ENCODE measurements around the gene MAP3K10.

The MAP3K10 gene

GRCh38 chr19:40232479-40232878 lies 41.3 kb downstream of the MAP3K10 start:
- TF ChIP-seq ZNF521 (tag by site-specific recombination; IDR thresholded peaks at IDR 0.05) (no peak), GLIS2 (tag by site-specific recombination; IDR thresholded peaks at IDR 0.05) (peak; percentile 17; the same call in 1 of the 2 replicates), ZFHX2 (tag by site-specific recombination; conservative IDR thresholded peaks at IDR 0.05) (peak; percentile 100), ZNF19 (tag by site-specific recombination; IDR thresholded peaks at IDR 0.05; ENCODE audit: low read depth) (no peak), ZNF600 (tag by site-specific recombination; IDR thresholded peaks at IDR 0.05) (peak; percentile 72), EGR2 (tag by site-specific recombination; IDR thresholded peaks at IDR 0.05; ENCODE audit: low read depth) (peak; percentile 98), KLF1 (tag by site-specific recombination; IDR thresholded peaks at IDR 0.05) (peak; percentile 68), HOXD13 (CRISPR knock-in tag; IDR thresholded peaks at IDR 0.05; ENCODE audit: borderline replicate concordance) (no peak), ZIC2 (tag by site-specific recombination; IDR thresholded peaks at IDR 0.05) (peak; percentile 10; the same call in 1 of the 2 replicates)
- ChIA-PET POLR2A (no interaction called here), CTCF (interaction anchor here (0.6 to 1.4 kb wide), 2 partner anchors 15 to 442 kb away, joined by 3 to 5 read pairs; partner anchors contain the start of gene TTC9B)
- Histone ChIP-seq H3K4me3 (ENCODE audit: low read depth, low read length) (no peak overlapping the region), H3K4me1 (ENCODE audit: control insufficient read depth, insufficient read depth, low read length) (peaks cover 11% of the 10 kb centered on the region), H3K36me3 (ENCODE audit: control insufficient read depth in 2 of 2, insufficient read depth in 1 of 2, low read length in 2 of 2) (peaks cover 30 to 43% of the 10 kb centered on the region in 2 experiments), H3K9me3 (ENCODE audit: control insufficient read depth, insufficient read depth, low read depth, low read length) (no peaks in the 10 kb centered on the region), H3K27ac (ENCODE audit: extremely low read depth, low read depth, low read length) (no peak overlapping the region)

- Histone ChIP-seq H3K36me3 (ENCODE audit: control insufficient read depth in 2 of 2, insufficient read depth in 1 of 2, low read length in 2 of 2) (peaks cover 37 to 50% of the 10 kb centered on the region in 2 experiments), H3K27ac (ENCODE audit: extremely low read depth, low read depth, low read length) (no peak overlapping the region), H3K4me1 (ENCODE audit: control insufficient read depth, insufficient read depth, low read length) (peaks cover 11% of the 10 kb centered on the region), H3K9me3 (ENCODE audit: control insufficient read depth, insufficient read depth, low read depth, low read length) (no peaks in the 10 kb centered on the region), H3K4me3 (ENCODE audit: low read depth, low read length) (no peak overlapping the region)
- POLR2A ChIA-PET, result no interaction called here
- TF ChIP-seq GLIS2 (tag by site-specific recombination; IDR thresholded peaks at IDR 0.05) (peak; percentile 47), ZNF274 (IDR thresholded peaks at IDR 0.05; ENCODE audit: low read length) (no peak), ZNF274 (tag by site-specific recombination; IDR thresholded peaks at IDR 0.05; ENCODE audit: borderline replicate concordance) (no peak), ZBTB10 (tag by site-specific recombination; IDR thresholded peaks at IDR 0.05) (no peak)
- CTCF ChIA-PET, result no interaction called here
These were observed 42.0 kb downstream of the MAP3K10 start for GRCh38 chr19:40232949-40233810.

GRCh38 chr19:40233811-40234389 lies 42.7 kb downstream of the MAP3K10 start:
- CTCF ChIA-PET, result interaction anchor here (0.9 kb wide), 1 partner anchor 94 kb away, joined by 4 read pairs; no protein-coding TSS in a partner anchor
- H3K4me3 ChIP-seq (ENCODE audit: low read depth, low read length), result no peak overlapping the region
- peaks cover 11% of the 10 kb centered on the region for H3K4me1 ChIP-seq (ENCODE audit: control insufficient read depth, insufficient read depth, low read length)
- no peaks in the 10 kb centered on the region for H3K9me3 ChIP-seq (ENCODE audit: control insufficient read depth, insufficient read depth, low read depth, low read length)
- H3K36me3 ChIP-seq (ENCODE audit: control insufficient read depth in 2 of 2, insufficient read depth in 1 of 2, low read length in 2 of 2), result peaks cover 45 to 58% of the 10 kb centered on the region in 2 experiments
- POLR2A ChIA-PET, result interaction anchor here (0.7 kb wide), 1 partner anchor 79 kb away, joined by 4 read pairs; no protein-coding TSS in a partner anchor
- no peak overlapping the region for H3K27ac ChIP-seq (ENCODE audit: extremely low read depth, low read depth, low read length)
- TF ChIP-seq ZNF530 (tag by site-specific recombination; IDR thresholded peaks at IDR 0.05; ENCODE audit: low read depth) (no peak), EGR2 (tag by site-specific recombination; IDR thresholded peaks at IDR 0.05; ENCODE audit: low read depth) (peak; percentile 98), ZFHX2 (tag by site-specific recombination; conservative IDR thresholded peaks at IDR 0.05) (peak; percentile 98), ZNF621 (tag by site-specific recombination; IDR thresholded peaks at IDR 0.05) (no peak), GLIS2 (tag by site-specific recombination; IDR thresholded peaks at IDR 0.05) (peak; percentile 18), HIC1 (tag by site-specific recombination; IDR thresholded peaks at IDR 0.05) (0 out of 2 replicates have a peak, but pooled peaks have one; percentile 34)
